Muscle layer of duodenum (tissue), 2 donors: ENCODE measurements around the gene ARMC9.
"Not testable (repeated sequence)": the region's sequence is repeated elsewhere in the genome, so short reads cannot be mapped to it uniquely, and the experiment has no call there.

Experiments used
- H3K27ac ChIP-seq: one replicate; pipeline ENCODE4 v1.7.0; 2013; ENCODE audit warnings: mild to moderate bottlenecking, low read length
- H3K27me3 ChIP-seq: one replicate; pipeline ENCODE4 v1.7.0; 2013; ENCODE audit warnings: low read depth, mild to moderate bottlenecking, control low read depth, low read length
- H3K36me3 ChIP-seq, 2 donors: one replicate each; pipeline ENCODE4 v1.7.0; 2013; ENCODE audit warnings: low read length in 2 of 2, control low read depth in 1 of 2, mild to moderate bottlenecking in 1 of 2; ENCODE audit not compliant: insufficient read depth in 2 of 2, control insufficient read depth in 1 of 2
- H3K4me1 ChIP-seq, 2 donors: one replicate each; pipeline ENCODE4 v1.7.0; 2013; ENCODE audit warnings: low read length in 2 of 2, mild to moderate bottlenecking in 2 of 2, control low read depth in 1 of 2, moderate library complexity in 1 of 2; ENCODE audit not compliant: insufficient read depth in 2 of 2, control insufficient read depth in 1 of 2
- H3K4me3 ChIP-seq, 2 donors: one replicate each; pipeline ENCODE4 v1.7.0; 2013; ENCODE audit warnings: low read length in 2 of 2, low read depth in 1 of 2, mild to moderate bottlenecking in 1 of 2
- H3K9me3 ChIP-seq, 2 donors: one replicate each; pipeline ENCODE4 v1.7.0; 2013; ENCODE audit warnings: low read length in 2 of 2, control low read depth in 1 of 2, mild to moderate bottlenecking in 1 of 2; ENCODE audit not compliant: control insufficient read depth in 1 of 2
- donor health status: healthy.

The ARMC9 gene

GRCh38 chr2:231347081-231347480, 148.7 kb downstream of the ARMC9 start:
- no peaks in the 10 kb centered on the region for H3K27me3 ChIP-seq
- no peaks in the 10 kb centered on the region for H3K4me1 ChIP-seq
- H3K36me3 ChIP-seq, result peaks cover 0 to 6% of the 10 kb centered on the region in 2 donors
- no peak overlapping the region for H3K27ac ChIP-seq
- H3K4me3 ChIP-seq, result no peak overlapping the region
- no peaks in the 10 kb centered on the region for H3K9me3 ChIP-seq

- Histone ChIP-seq H3K36me3 (peaks cover 0 to 2% of the 10 kb centered on the region in 2 donors), H3K9me3 (no peaks in the 10 kb centered on the region), H3K4me3 (no peak overlapping the region), H3K4me1 (no peaks in the 10 kb centered on the region), H3K27me3 (no peaks in the 10 kb centered on the region), H3K27ac (no peak overlapping the region)
These were observed 149.2 kb downstream of the ARMC9 start for GRCh38 chr2:231347638-231348037.

GRCh38 chr2:231348173-231348572, 149.7 kb downstream of the ARMC9 start:
- Histone ChIP-seq H3K27me3 (no peaks in the 10 kb centered on the region), H3K9me3 (no peaks in the 10 kb centered on the region), H3K4me3 (no peak overlapping the region), H3K27ac (no peak overlapping the region), H3K4me1 (no peaks in the 10 kb centered on the region), H3K36me3 (peaks cover 0 to 2% of the 10 kb centered on the region in 2 donors)

- Histone ChIP-seq H3K4me1 (no peaks in the 10 kb centered on the region), H3K27ac (no peak overlapping the region), H3K4me3 (no peak overlapping the region), H3K36me3 (peaks cover 0 to 2% of the 10 kb centered on the region in 2 donors), H3K9me3 (no peaks in the 10 kb centered on the region), H3K27me3 (no peaks in the 10 kb centered on the region)
These were observed 150.4 kb downstream of the ARMC9 start for GRCh38 chr2:231348704-231349373.

- not testable (repeated sequence) for H3K27me3 ChIP-seq, H3K27ac ChIP-seq, H3K4me3 ChIP-seq, H3K4me1 ChIP-seq, H3K36me3 ChIP-seq, H3K9me3 ChIP-seq
These were observed 150.9 kb downstream of the ARMC9 start for GRCh38 chr2:231349374-231349735.

- Histone ChIP-seq H3K4me3 (no peak overlapping the region), H3K27ac (no peak overlapping the region), H3K27me3 (no peaks in the 10 kb centered on the region), H3K36me3 (no peaks in the 10 kb centered on the region), H3K4me1 (peaks cover 0 to 11% of the 10 kb centered on the region in 2 donors), H3K9me3 (no peaks in the 10 kb centered on the region)
These were observed 153.2 kb downstream of the ARMC9 start for GRCh38 chr2:231351648-231352047.

GRCh38 chr2:231353469-231353868, 155.0 kb downstream of the ARMC9 start:
- H3K36me3 ChIP-seq, result no peaks in the 10 kb centered on the region
- H3K4me3 ChIP-seq, result no peak overlapping the region
- no peaks in the 10 kb centered on the region for H3K27me3 ChIP-seq
- H3K4me1 ChIP-seq, result peaks cover 0 to 13% of the 10 kb centered on the region in 2 donors
- H3K27ac ChIP-seq, result no peak overlapping the region
- H3K9me3 ChIP-seq, result no peaks in the 10 kb centered on the region

GRCh38 chr2:231355508-231356465, 157.4 kb downstream of the ARMC9 start:
- Histone ChIP-seq H3K4me1 (peaks cover 0 to 13% of the 10 kb centered on the region in 2 donors), H3K9me3 (no peaks in the 10 kb centered on the region), H3K36me3 (peaks cover 0 to 1% of the 10 kb centered on the region in 2 donors), H3K27ac (no peak overlapping the region), H3K4me3 (no peak overlapping the region), H3K27me3 (no peaks in the 10 kb centered on the region)

GRCh38 chr2:231356466-231356844, 158.0 kb downstream of the ARMC9 start:
- Histone ChIP-seq H3K4me1 (peaks cover 0 to 13% of the 10 kb centered on the region in 2 donors), H3K27ac (no peak overlapping the region), H3K36me3 (peaks cover 0 to 6% of the 10 kb centered on the region in 2 donors), H3K4me3 (no peak overlapping the region), H3K9me3 (no peaks in the 10 kb centered on the region), H3K27me3 (no peaks in the 10 kb centered on the region)

GRCh38 chr2:231357048-231357447, 158.6 kb downstream of the ARMC9 start:
- no peak overlapping the region for H3K27ac ChIP-seq

GRCh38 chr2:231357931-231358330, 159.5 kb downstream of the ARMC9 start:
- H3K9me3 ChIP-seq, result no peaks in the 10 kb centered on the region
- H3K4me1 ChIP-seq, result peaks cover 0 to 13% of the 10 kb centered on the region in 2 donors
- H3K27me3 ChIP-seq, result no peaks in the 10 kb centered on the region
- H3K4me3 ChIP-seq, result no peak overlapping the region
- H3K36me3 ChIP-seq, result peaks cover 0 to 21% of the 10 kb centered on the region in 2 donors
- no peak overlapping the region for H3K27ac ChIP-seq

More at GRCh38 chr2:231357048-231357447, 158.6 kb downstream of the ARMC9 start:
- Histone ChIP-seq H3K27me3 (no peaks in the 10 kb centered on the region), H3K4me1 (peaks cover 0 to 13% of the 10 kb centered on the region in 2 donors), H3K9me3 (no peaks in the 10 kb centered on the region), H3K4me3 (no peak overlapping the region), H3K36me3 (peaks cover 0 to 12% of the 10 kb centered on the region in 2 donors)
